ENCODE results near the gene CATSPERZ. TPM values are rescaled to one million over a fixed set of nuclear protein-coding genes. Genes with fewer than 3 reads are reported as not detected.

The CATSPERZ gene
- total RNA-seq, 2 donors from 2014 or later, result 1.4 TPM; not detected in 1

- intact Hi-C loops (cut with DNase I), result no loop called here
- DNase-seq (ENCODE audit: low spot score), result no peak
These were observed 36.9 kb upstream of the CATSPERZ start for GRCh38 chr11:64263021-64263946.

GRCh38 chr11:64263947-64264317, 36.2 kb upstream of the CATSPERZ start:
- DNase-seq (ENCODE audit: low spot score), result no peak
- intact Hi-C loops (cut with DNase I), result no loop called here

- intact Hi-C loops (cut with DNase I), result no loop called here
- no peak for DNase-seq (ENCODE audit: low spot score)
These were observed 35.7 kb upstream of the CATSPERZ start for GRCh38 chr11:64264371-64264852.

- DNase-seq (ENCODE audit: low spot score), result no peak
- intact Hi-C loops (cut with DNase I), result no loop called here
These were observed 34.7 kb upstream of the CATSPERZ start for GRCh38 chr11:64265176-64266160.

GRCh38 chr11:64266339-64266738, 33.8 kb upstream of the CATSPERZ start:
- intact Hi-C loops (cut with DNase I), result no loop called here
- no peak for DNase-seq (ENCODE audit: low spot score)

GRCh38 chr11:64267207-64267945, 32.8 kb upstream of the CATSPERZ start:
- DNase-seq (ENCODE audit: low spot score), result no peak
- intact Hi-C loops (cut with DNase I), result no loop called here

- intact Hi-C loops (cut with DNase I), result no loop called here
- DNase-seq (ENCODE audit: low spot score), result peak; percentile 91
These were observed 31.9 kb upstream of the CATSPERZ start for GRCh38 chr11:64268025-64268892.

GRCh38 chr11:64268893-64269539, 31.1 kb upstream of the CATSPERZ start:
- peak; percentile 90 for DNase-seq (ENCODE audit: low spot score)
- intact Hi-C loops (cut with DNase I), result no loop called here

- peak; percentile 99 for DNase-seq (ENCODE audit: low spot score)
- intact Hi-C loops (cut with DNase I), result no loop called here
These were observed 30.5 kb upstream of the CATSPERZ start for GRCh38 chr11:64269540-64270220.

GRCh38 chr11:64275031-64275800, 24.9 kb upstream of the CATSPERZ start:
- no peak for DNase-seq (ENCODE audit: low spot score)
- intact Hi-C loops (cut with DNase I), result no loop called here

GRCh38 chr11:64275841-64276240, 24.3 kb upstream of the CATSPERZ start:
- no peak for DNase-seq (ENCODE audit: low spot score)
- intact Hi-C loops (cut with DNase I), result no loop called here

GRCh38 chr11:64276653-64277431, 23.3 kb upstream of the CATSPERZ start:
- intact Hi-C loops (cut with DNase I), result no loop called here
- DNase-seq (ENCODE audit: low spot score), result no peak

- intact Hi-C loops (cut with DNase I), result no loop called here
- peak; percentile 62 for DNase-seq (ENCODE audit: low spot score)
These were observed 21.5 kb upstream of the CATSPERZ start for GRCh38 chr11:64278576-64279190.

- intact Hi-C loops (cut with DNase I), result no loop called here
- peak; percentile 66 for DNase-seq (ENCODE audit: low spot score)
These were observed 18.0 kb upstream of the CATSPERZ start for GRCh38 chr11:64281957-64282770.

GRCh38 chr11:64283092-64283491, 17.1 kb upstream of the CATSPERZ start:
- intact Hi-C loops (cut with DNase I), result no loop called here
- no peak for DNase-seq (ENCODE audit: low spot score)

Measured in posterior vena cava (tissue), 2 donors.